Naive thymus-derived CD4-positive, alpha-beta T cell (primary cell): ENCODE measurements around the gene SORL1. TPM values are rescaled to one million over a fixed set of nuclear protein-coding genes. Genes with fewer than 3 reads are reported as not detected.
A peak's percentile ranks its signal among the peaks of the same experiment; 100 is the strongest.

Source experiments
- ATAC-seq: fragments of 150-1000 bp; cut with Tn5 transposase; 2 replicates; pipeline ENCODE4 v1.10.0; 2021; ENCODE audit warnings: mild to moderate bottlenecking, moderate library complexity
- CTCF ChIA-PET: fragments of 350-600 bp; sonication (Branson Sonifier 250); formaldehyde crosslinking; loops from one replicate; lab custom pipeline; 2021; ENCODE audit warnings: antibody characterized with exemption; lab: Charles Lee
- POLR2A ChIA-PET: fragments of 350-600 bp; sonication (Branson Sonifier 250); formaldehyde crosslinking; loops from one replicate; lab custom pipeline; 2021; ENCODE audit warnings: antibody characterized with exemption, inconsistent platforms; lab: Charles Lee
- DNase-seq, 9 donors: peaks; one replicate each; pipeline versions ENCODE4 v3.0.0 to v3.0.0-alpha.2; 2020 to 2022; ENCODE audit warnings: mixed read lengths in 1 of 9
- H3K27ac ChIP-seq: one replicate; pipeline ENCODE4 v1.7.0; 2013; ENCODE audit warnings: mild to moderate bottlenecking, low read depth, low read length, moderate library complexity
- H3K27me3 ChIP-seq, 2 donors: one replicate each; pipeline ENCODE4 v1.7.0; 2013; ENCODE audit warnings: low read length in 2 of 2, mild to moderate bottlenecking in 2 of 2, moderate library complexity in 2 of 2; ENCODE audit not compliant: control insufficient read depth in 2 of 2, insufficient read depth in 2 of 2
- H3K36me3 ChIP-seq, 3 experiments: 1 replicate in 2 of 3; 2 replicates in 1 of 3; pipeline ENCODE4 v1.7.0; 2013; ENCODE audit warnings: low read length in 3 of 3, mild to moderate bottlenecking in 3 of 3, moderate library complexity in 1 of 3; ENCODE audit not compliant: insufficient read depth in 3 of 3, control insufficient read depth in 2 of 3
- H3K4me1 ChIP-seq, 2 donors: one replicate each; pipeline ENCODE4 v1.7.0; 2013; ENCODE audit warnings: low read length in 2 of 2, mild to moderate bottlenecking in 2 of 2, moderate library complexity in 1 of 2; ENCODE audit not compliant: control insufficient read depth in 2 of 2, insufficient read depth in 2 of 2
- H3K4me3 ChIP-seq: 2 replicates; pipeline ENCODE4 v1.7.0; 2013; ENCODE audit warnings: mild to moderate bottlenecking, low read length
- H3K9me3 ChIP-seq, 3 experiments: 1 replicate in 2 of 3; 2 replicates in 1 of 3; pipeline ENCODE4 v1.7.0; 2013; ENCODE audit warnings: low read length in 3 of 3; ENCODE audit not compliant: control insufficient read depth in 2 of 3
- H3K27ac Mint-ChIP-seq, 9 donors: one replicate each; pipeline ENCODE4 v1.8.0; 2020 to 2022; ENCODE audit warnings: mixed read lengths in 9 of 9, mild to moderate bottlenecking in 8 of 9, moderate library complexity in 5 of 9, inconsistent platforms in 2 of 9
- H3K27me3 Mint-ChIP-seq, 5 donors: one replicate each; pipeline ENCODE4 v1.8.0; 2021 to 2022; ENCODE audit warnings: mixed read lengths in 5 of 5, mild to moderate bottlenecking in 1 of 5
- H3K36me3 Mint-ChIP-seq, 5 donors: one replicate each; pipeline ENCODE4 v1.8.0; 2020 to 2022; ENCODE audit warnings: mixed read lengths in 5 of 5, mild to moderate bottlenecking in 3 of 5, inconsistent platforms in 1 of 5
- H3K4me1 Mint-ChIP-seq, 7 donors: one replicate each; pipeline ENCODE4 v1.8.0; 2020 to 2022; ENCODE audit warnings: mixed read lengths in 7 of 7, mild to moderate bottlenecking in 3 of 7, inconsistent platforms in 1 of 7
- H3K4me3 Mint-ChIP-seq, 10 donors: one replicate each; pipeline ENCODE4 v1.8.0; 2020 to 2022; ENCODE audit warnings: mild to moderate bottlenecking in 10 of 10, mixed read lengths in 10 of 10, moderate library complexity in 6 of 10, inconsistent platforms in 2 of 10
- H3K9me3 Mint-ChIP-seq, 11 donors: one replicate each; pipeline ENCODE4 v1.8.0; 2020 to 2022; ENCODE audit warnings: mixed read lengths in 11 of 11, mild to moderate bottlenecking in 4 of 11, inconsistent platforms in 1 of 11, moderate library complexity in 1 of 11
- intact Hi-C, 2 donors: fragments of 100-400 bp; cut with micrococcal nuclease; formaldehyde crosslinking; loops; one replicate each; pipeline ENCODE4 v1.15.1; 2023
- polyA plus RNA-seq, 2 donors: library from polyadenylated mRNA; unstranded; fragments of 300-500 nt; fragmentation: Illumina TruSeq; gene quantifications; one replicate each; pipeline ENCODE4 v1.2.3, GENCODE V29; 2021
- total RNA-seq, 6 experiments: library from RNA in 5 of 6; stranded (reverse) in 5 of 6; gene quantifications; 1 replicate in 5 of 6; 2 replicates in 1 of 6; pipeline ENCODE4 v1.2.3 and lab custom pipeline; 2021 to 2026

Gene SORL1
- total and polyA plus RNA-seq, 7 experiments from 2014 or later: 165 to 555 (median 321) TPM

DNA sequence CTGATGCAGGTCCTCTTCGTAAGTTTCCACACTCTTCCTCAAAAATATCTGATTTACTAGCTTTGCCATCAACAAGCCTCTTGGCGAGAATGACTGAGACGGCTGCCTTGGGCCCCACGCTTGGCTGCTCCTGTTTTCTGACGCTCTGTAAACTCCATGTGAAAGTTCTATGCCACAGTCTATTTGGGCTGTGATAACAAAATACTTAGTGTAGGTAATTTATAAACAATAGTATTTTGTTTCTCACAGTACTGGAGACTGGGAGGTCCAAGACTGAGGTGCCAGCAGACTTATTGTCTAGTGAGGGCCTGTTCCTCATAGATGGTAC, 123.8 kb downstream of the SORL1 start:
- Histone ChIP-seq H3K27ac (no peak overlapping the region), H3K9me3 (no peaks in the 10 kb centered on the region), H3K4me1 (no peaks in the 10 kb centered on the region), H3K36me3 (peaks cover 29 to 99% (median 58%) of the 10 kb centered on the region in 3 experiments), H3K4me3 (no peak overlapping the region), H3K27me3 (no peaks in the 10 kb centered on the region)
- H3K4me1 Mint-ChIP-seq: peaks cover 0 to 24% (median 9%) of the 10 kb centered on the region in 7 donors
- no peak overlapping the region for H3K4me3 Mint-ChIP-seq
- no peaks in the 10 kb centered on the region for H3K27me3 Mint-ChIP-seq
- peak overlapping the region in 6 of 9 donors; percentile 26 to 91 (median 59) for H3K27ac Mint-ChIP-seq
- DNase-seq (no peak), ATAC-seq (no peak)
- POLR2A ChIA-PET: interaction anchor here (0.6 to 0.9 kb wide), 2 partner anchors 96 to 120 kb away, joined by 3 read pairs; no protein-coding TSS in a partner anchor
- H3K9me3 Mint-ChIP-seq: peaks cover 0 to 11% (median 5%) of the 10 kb centered on the region in 11 donors
- CTCF ChIA-PET: interaction anchor here (0.6 to 1.0 kb wide), 3 partner anchors 16 to 261 kb away, joined by 4 to 7 read pairs (median 5); no protein-coding TSS in a partner anchor
- H3K36me3 Mint-ChIP-seq: peaks cover 40 to 93% (median 73%) of the 10 kb centered on the region in 5 donors
- intact Hi-C loops: no loop called here

DNA sequence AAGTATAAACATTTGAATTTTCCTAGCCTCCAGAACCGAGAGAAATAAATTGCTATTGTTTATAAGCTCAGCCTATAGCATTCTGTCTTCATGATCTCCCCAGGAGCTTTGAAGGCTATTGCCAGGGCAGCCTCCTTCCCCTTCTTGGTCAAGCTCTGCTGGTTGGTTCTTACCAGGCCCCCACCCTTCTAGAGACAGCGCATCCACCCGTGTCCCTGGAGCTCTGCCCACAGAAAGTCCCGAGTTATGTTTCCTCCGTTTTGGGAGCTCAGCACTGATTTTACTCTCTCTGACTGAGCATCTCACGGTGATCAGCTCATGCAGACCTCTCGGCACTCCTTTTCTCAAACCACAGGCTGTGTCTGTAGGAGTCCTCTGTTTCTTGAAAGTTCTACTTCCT, 124.4 kb downstream of the SORL1 start:
- H3K36me3 Mint-ChIP-seq: peaks cover 37 to 93% (median 71%) of the 10 kb centered on the region in 5 donors
- Histone ChIP-seq H3K36me3 (peaks cover 30 to 99% (median 56%) of the 10 kb centered on the region in 3 experiments), H3K27me3 (no peaks in the 10 kb centered on the region), H3K4me1 (no peaks in the 10 kb centered on the region), H3K9me3 (no peaks in the 10 kb centered on the region), H3K27ac (no peak overlapping the region), H3K4me3 (no peak overlapping the region)
- CTCF ChIA-PET: interaction anchor here (0.6 kb wide), 1 partner anchor 106 kb away, joined by 7 read pairs; no protein-coding TSS in a partner anchor
- peaks cover 5 to 29% (median 12%) of the 10 kb centered on the region in 7 donors for H3K4me1 Mint-ChIP-seq
- DNase-seq: no peak
- intact Hi-C loops: no loop called here
- ATAC-seq: no peak
- peak overlapping the region in 1 of 10 donors; percentile 36 for H3K4me3 Mint-ChIP-seq
- H3K27ac Mint-ChIP-seq: peak overlapping the region in 7 of 9 donors; percentile 44 to 91 (median 60)
- POLR2A ChIA-PET: interaction anchor here (0.6 to 0.9 kb wide), 2 partner anchors 96 to 120 kb away, joined by 3 read pairs; no protein-coding TSS in a partner anchor
- peaks cover 0 to 11% (median 5%) of the 10 kb centered on the region in 11 donors for H3K9me3 Mint-ChIP-seq
- H3K27me3 Mint-ChIP-seq: no peaks in the 10 kb centered on the region

DNA sequence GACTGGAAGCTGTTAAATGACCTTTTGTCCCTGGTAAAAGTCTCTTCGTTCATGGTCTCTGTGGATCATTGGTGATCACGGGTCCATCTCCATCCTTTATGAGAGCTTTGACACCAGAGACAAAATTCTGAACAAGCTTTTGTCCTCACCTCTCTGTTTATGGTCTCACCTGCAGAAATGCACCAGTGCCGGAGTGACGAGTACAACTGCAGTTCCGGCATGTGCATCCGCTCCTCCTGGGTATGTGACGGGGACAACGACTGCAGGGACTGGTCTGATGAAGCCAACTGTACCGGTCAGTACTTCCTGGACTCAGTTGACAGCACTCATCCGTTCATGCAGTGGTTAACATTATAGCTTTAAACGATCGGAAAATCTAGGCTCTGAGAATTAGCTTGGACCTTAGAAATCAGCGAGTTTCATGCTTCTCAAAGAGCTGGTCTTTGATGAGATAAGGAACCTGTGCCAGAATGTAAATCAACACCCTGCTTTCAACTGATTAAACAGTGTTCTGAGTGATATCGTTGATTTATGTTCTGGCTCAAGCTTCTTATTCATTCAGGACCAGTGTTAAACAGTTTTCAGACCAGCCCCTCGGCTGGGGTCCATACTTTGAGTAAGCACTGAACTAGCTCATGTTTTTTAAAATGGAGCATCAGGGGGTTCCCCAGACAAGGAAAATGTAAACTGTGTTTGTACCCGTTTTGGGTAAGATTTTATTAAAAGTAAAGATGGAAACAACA, 125.2 kb downstream of the SORL1 start:
- H3K4me3 Mint-ChIP-seq: no peak overlapping the region
- H3K27me3 Mint-ChIP-seq: no peaks in the 10 kb centered on the region
- intact Hi-C loops: no loop called here
- DNase-seq (no peak), ATAC-seq (no peak)
- Histone ChIP-seq H3K27me3 (no peaks in the 10 kb centered on the region), H3K27ac (no peak overlapping the region), H3K36me3 (peaks cover 28 to 99% (median 56%) of the 10 kb centered on the region in 3 experiments), H3K4me3 (no peak overlapping the region), H3K4me1 (peaks cover 0 to 7% of the 10 kb centered on the region in 2 donors), H3K9me3 (no peaks in the 10 kb centered on the region)
- CTCF ChIA-PET: interaction anchor here (0.5 kb wide), 1 partner anchor 13 kb away, joined by 3 read pairs; no protein-coding TSS in a partner anchor
- peaks cover 37 to 90% (median 72%) of the 10 kb centered on the region in 5 donors for H3K36me3 Mint-ChIP-seq
- H3K9me3 Mint-ChIP-seq: peaks cover 0 to 11% (median 5%) of the 10 kb centered on the region in 11 donors
- POLR2A ChIA-PET: interaction anchor here (0.6 to 0.7 kb wide), 2 partner anchors 100 to 136 kb away, joined by 3 to 5 read pairs; no protein-coding TSS in a partner anchor
- H3K27ac Mint-ChIP-seq: peak overlapping the region in 7 of 9 donors; percentile 48 to 91 (median 69)
- H3K4me1 Mint-ChIP-seq: peaks cover 13 to 37% (median 18%) of the 10 kb centered on the region in 7 donors

DNA sequence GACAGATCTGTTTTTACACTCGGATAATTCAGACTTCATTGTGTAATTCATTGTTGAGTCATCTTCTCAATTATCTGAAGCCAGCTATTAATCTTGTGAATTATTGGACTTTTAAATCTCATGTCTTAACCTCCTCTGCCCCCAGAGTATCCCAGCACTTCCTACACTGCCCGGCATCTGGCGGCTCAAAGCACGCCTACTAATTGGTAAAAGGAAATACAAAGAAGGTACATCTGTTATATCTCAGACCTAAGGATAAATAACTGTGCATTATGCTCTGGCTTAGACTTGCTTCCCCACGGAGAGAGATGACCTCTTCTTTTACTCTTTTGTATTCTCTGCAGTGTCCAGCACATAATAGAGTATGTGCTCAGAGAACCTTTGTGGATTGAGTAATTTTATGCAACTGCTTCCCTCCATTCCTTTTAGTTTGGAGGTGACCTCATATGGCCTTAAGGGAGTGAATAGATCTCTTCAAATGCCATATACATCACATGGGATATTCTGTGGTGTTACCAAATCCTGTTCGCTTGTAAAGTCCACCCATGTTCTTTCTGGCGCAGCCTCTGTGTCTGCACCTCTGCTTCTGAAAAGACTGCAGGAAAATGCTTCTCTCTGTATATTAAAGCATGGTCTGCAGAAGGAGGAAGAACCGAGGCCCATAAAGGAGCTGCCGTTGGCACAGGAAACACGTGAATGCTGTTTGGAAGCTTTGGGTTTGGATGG, 126.3 kb downstream of the SORL1 start:
- CTCF ChIA-PET: interaction anchor here (0.5 kb wide), 1 partner anchor 14 kb away, joined by 3 read pairs; no protein-coding TSS in a partner anchor
- Mint-ChIP-seq H3K36me3 (peaks cover 41 to 93% (median 68%) of the 10 kb centered on the region in 5 donors), H3K9me3 (peaks cover 0 to 10% (median 5%) of the 10 kb centered on the region in 11 donors), H3K4me3 (no peak overlapping the region), H3K4me1 (peaks cover 18 to 47% (median 28%) of the 10 kb centered on the region in 7 donors), H3K27me3 (no peaks in the 10 kb centered on the region), H3K27ac (peak overlapping the region in 8 of 9 donors; percentile 6 to 91 (median 42))
- POLR2A ChIA-PET: no interaction called here
- ATAC-seq (no peak), DNase-seq (no peak)
- no peak overlapping the region for H3K27ac ChIP-seq
- no peaks in the 10 kb centered on the region for H3K27me3 ChIP-seq
- H3K4me1 ChIP-seq: peaks cover 7 to 14% of the 10 kb centered on the region in 2 donors
- H3K4me3 ChIP-seq: no peak overlapping the region
- peaks cover 34 to 99% (median 56%) of the 10 kb centered on the region in 3 experiments for H3K36me3 ChIP-seq
- no peaks in the 10 kb centered on the region for H3K9me3 ChIP-seq
- intact Hi-C loops: no loop called here

DNA sequence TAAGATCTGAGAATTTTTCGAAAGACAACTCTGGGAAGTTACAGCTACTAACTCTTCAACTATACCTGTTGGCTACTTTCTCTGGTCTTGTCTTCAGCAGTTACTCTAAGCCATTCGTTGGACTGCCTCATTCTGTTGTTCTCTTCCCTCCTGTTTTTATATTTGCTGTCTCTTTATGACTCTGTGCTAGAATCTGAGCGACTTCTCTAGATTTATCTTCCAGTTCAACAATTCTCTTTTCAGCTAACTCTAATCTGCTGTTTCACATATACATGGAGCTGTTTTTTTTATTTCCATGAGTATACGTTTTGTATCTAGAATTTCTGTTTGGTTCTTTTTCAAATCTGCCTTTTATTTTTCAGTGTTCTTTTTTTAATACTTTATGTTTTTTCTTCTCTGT, 128.0 kb downstream of the SORL1 start:
- Histone ChIP-seq H3K9me3 (no peaks in the 10 kb centered on the region), H3K4me3 (no peak overlapping the region), H3K27ac (no peak overlapping the region), H3K27me3 (no peaks in the 10 kb centered on the region), H3K36me3 (peaks cover 29 to 99% (median 48%) of the 10 kb centered on the region in 3 experiments), H3K4me1 (peaks cover 10 to 14% of the 10 kb centered on the region in 2 donors)
- no peak overlapping the region for H3K4me3 Mint-ChIP-seq
- ChIA-PET CTCF (no interaction called here), POLR2A (interaction anchor here (1.0 kb wide), 1 partner anchor 25 kb away, joined by 5 read pairs; no protein-coding TSS in a partner anchor)
- intact Hi-C loops: no loop called here
- peak overlapping the region in 7 of 9 donors; percentile 17 to 91 (median 62) for H3K27ac Mint-ChIP-seq
- no peak for DNase-seq
- H3K27me3 Mint-ChIP-seq: no peaks in the 10 kb centered on the region
- peaks cover 36 to 87% (median 68%) of the 10 kb centered on the region in 5 donors for H3K36me3 Mint-ChIP-seq
- peaks cover 0 to 10% (median 5%) of the 10 kb centered on the region in 11 donors for H3K9me3 Mint-ChIP-seq
- ATAC-seq: no peak
- H3K4me1 Mint-ChIP-seq: peaks cover 18 to 48% (median 31%) of the 10 kb centered on the region in 7 donors

DNA sequence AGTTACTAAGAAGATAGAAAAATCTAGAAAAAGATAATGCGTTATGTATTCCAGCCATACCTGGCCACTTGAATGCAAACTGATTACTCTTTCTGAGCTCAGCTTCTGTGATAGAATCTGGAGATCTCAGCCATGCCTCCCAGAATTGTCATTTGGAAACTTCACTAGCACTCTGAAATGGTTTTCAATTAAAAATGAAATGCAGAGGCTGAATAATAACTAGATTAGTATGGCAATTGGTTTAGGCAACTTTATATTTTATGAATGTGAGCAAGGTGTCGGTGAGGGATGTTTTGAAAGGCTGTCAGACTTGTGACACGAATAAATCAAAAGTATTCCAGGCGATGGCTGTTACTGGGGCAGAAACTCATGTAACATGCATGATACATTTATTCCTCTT, 129.5 kb downstream of the SORL1 start:
- Histone ChIP-seq H3K27ac (no peak overlapping the region), H3K4me3 (no peak overlapping the region), H3K36me3 (peaks cover 34 to 99% (median 47%) of the 10 kb centered on the region in 3 experiments), H3K27me3 (no peaks in the 10 kb centered on the region), H3K4me1 (peaks cover 10 to 14% of the 10 kb centered on the region in 2 donors), H3K9me3 (no peaks in the 10 kb centered on the region)
- ChIA-PET POLR2A (interaction anchor here (0.6 to 1.9 kb wide), 3 partner anchors 130 to 290 kb away, joined by 3 to 5 read pairs (median 3); partner anchors contain the start of gene SC5D), CTCF (interaction anchor here (1.0 kb wide), 1 partner anchor 10 kb away, joined by 4 read pairs; no protein-coding TSS in a partner anchor)
- intact Hi-C loops: no loop called here
- DNase-seq (no peak), ATAC-seq (no peak)
- Mint-ChIP-seq H3K4me1 (peaks cover 22 to 45% (median 31%) of the 10 kb centered on the region in 7 donors), H3K9me3 (peaks cover 0 to 10% (median 5%) of the 10 kb centered on the region in 11 donors), H3K27ac (peak overlapping the region; percentile 62 to 91 (median 79)), H3K27me3 (no peaks in the 10 kb centered on the region), H3K36me3 (peaks cover 31 to 81% (median 60%) of the 10 kb centered on the region in 5 donors), H3K4me3 (peak overlapping the region in 4 of 10 donors; percentile 1 to 23 (median 12))
